K562 (cell line): ENCODE measurements around the gene IRF6. TPM values are rescaled to one million over a fixed set of nuclear protein-coding genes. Genes with fewer than 3 reads are reported as not detected.

Experiments used
- CBX3 ChIP-seq, 2 experiments: IDR thresholded peaks; 1 replicate in 1 of 2; 2 replicates in 1 of 2; pipeline ENCODE4 v1.6.1; 2012; ENCODE audit warnings: inconsistent platforms in 2 of 2, low read length in 2 of 2, borderline replicate concordance in 1 of 2, control low read depth in 1 of 2
- CEBPG ChIP-seq, 3 experiments: fragments of 200-800 bp in 1 of 3; sonication (Bioruptor generic) in 1 of 3; sonication (generic) in 1 of 3; formaldehyde crosslinking in 1 of 3; IDR thresholded peaks in 2 of 3; conservative IDR thresholded peaks in 1 of 3; 2 replicates each; pipeline versions ENCODE4 v1.6.1 to v1.8.0; 2016 to 2022; ENCODE audit warnings: missing compliant biosample characterization in 2 of 3, missing genetic modification characterization in 2 of 3, mild to moderate bottlenecking in 1 of 3, missing genetic modification reagents in 1 of 3
- GMEB1 ChIP-seq: fragments of 250-450 bp; sonication (Bioruptor Pico); IDR thresholded peaks from 2 replicates; pipeline ENCODE4 v1.4.0; 2020; ENCODE audit warnings: mild to moderate bottlenecking
- MCM5 ChIP-seq: fragments of 450-650 bp; IDR thresholded peaks from 2 replicates; pipeline ENCODE4 v1.6.1; 2016; ENCODE audit warnings: low read depth
- PTRF ChIP-seq: fragments of 450-650 bp; IDR thresholded peaks from 2 replicates; pipeline ENCODE4 v1.6.1; 2016; ENCODE audit warnings: mild to moderate bottlenecking, missing genetic modification characterization, missing compliant biosample characterization
- SMAD3 ChIP-seq: fragments of 450-650 bp; formaldehyde crosslinking; conservative IDR thresholded peaks from 2 replicates; pipeline ENCODE4 v1.4.0; 2020; ENCODE audit warnings: mild to moderate bottlenecking
- SMAD4 ChIP-seq: fragments of 250-450 bp; sonication (Bioruptor Pico); conservative IDR thresholded peaks from 2 replicates; pipeline ENCODE4 v1.8.0; 2021; ENCODE audit warnings: inconsistent platforms, mild to moderate bottlenecking, moderate library complexity
- VEZF1 ChIP-seq: fragments of 200-800 bp; sonication (Bioruptor generic); IDR thresholded peaks from 2 replicates; pipeline ENCODE4 v1.6.1; 2017; ENCODE audit warnings: missing genetic modification characterization, missing compliant biosample characterization
- ZNF398 ChIP-seq: fragments of 250-450 bp; sonication (Bioruptor Pico); IDR thresholded peaks from 2 replicates; pipeline ENCODE4 v1.8.0; 2021; ENCODE audit warnings: moderate library complexity, mild to moderate bottlenecking, inconsistent platforms
- ZNF584 ChIP-seq: fragments of 200-800 bp; sonication (Bioruptor generic); IDR thresholded peaks from 2 replicates; pipeline ENCODE4 v1.6.1; 2016; ENCODE audit warnings: low read depth, mild to moderate bottlenecking, missing genetic modification characterization, missing compliant biosample characterization
- ZNF586 ChIP-seq: fragments of 450-650 bp; formaldehyde crosslinking; conservative IDR thresholded peaks from 2 replicates; pipeline ENCODE4 v1.4.0; 2020; ENCODE audit warnings: mild to moderate bottlenecking, moderate library complexity
- polyA plus RNA-seq, 8 experiments: library from polyadenylated mRNA; depleted of rRNA in 4 of 8; stranded (reverse) in 5 of 8; unstranded in 3 of 8; fragments of >200 nt; fragmentation: Nextera tagmentation in 2 of 8; fragmentation: Illumina TruSeq in 1 of 8; extraction: Ambion mirVana in 2 of 8; extraction: Trizol in 1 of 8; gene quantifications; 2 replicates each; pipeline versions ENCODE4 v1.2.1 to v1.2.3, GENCODE V29; 2011 to 2014; ENCODE audit warnings: inconsistent platforms in 1 of 8, missing spikeins in 1 of 8
- total RNA-seq, 7 experiments: library from RNA; depleted of rRNA in 6 of 7; stranded (reverse); fragments of >200 nt in 6 of 7; fragmentation: Illumina TruSeq in 2 of 7; extraction: Trizol in 2 of 7; gene quantifications; 2 replicates each; pipeline versions ENCODE4 v1.2.1 to v1.2.3, GENCODE V29; 2011 to 2021; ENCODE audit warnings: low replicate concordance in 1 of 7
- TF ChIP-seq, protein P1 (sequence below), 2 experiments: fragments of 200-800 bp in 1 of 2; sonication (Bioruptor generic) in 1 of 2; sonication (generic) in 1 of 2; formaldehyde crosslinking in 1 of 2; IDR thresholded peaks in 1 of 2; conservative IDR thresholded peaks in 1 of 2; 2 replicates each; pipeline versions ENCODE4 v1.5.0 to v1.6.1; 2016 to 2020; ENCODE audit warnings: missing compliant biosample characterization in 1 of 2, missing genetic modification characterization in 1 of 2, missing genetic modification reagents in 1 of 2

IRF6 gene
- total and polyA plus RNA-seq, 9 of the 15 experiments (the other 6 are each of a cell fraction or from before 2014, with no cell fraction given): 0.03 to 0.65 (median 0.17) TPM

DNA sequence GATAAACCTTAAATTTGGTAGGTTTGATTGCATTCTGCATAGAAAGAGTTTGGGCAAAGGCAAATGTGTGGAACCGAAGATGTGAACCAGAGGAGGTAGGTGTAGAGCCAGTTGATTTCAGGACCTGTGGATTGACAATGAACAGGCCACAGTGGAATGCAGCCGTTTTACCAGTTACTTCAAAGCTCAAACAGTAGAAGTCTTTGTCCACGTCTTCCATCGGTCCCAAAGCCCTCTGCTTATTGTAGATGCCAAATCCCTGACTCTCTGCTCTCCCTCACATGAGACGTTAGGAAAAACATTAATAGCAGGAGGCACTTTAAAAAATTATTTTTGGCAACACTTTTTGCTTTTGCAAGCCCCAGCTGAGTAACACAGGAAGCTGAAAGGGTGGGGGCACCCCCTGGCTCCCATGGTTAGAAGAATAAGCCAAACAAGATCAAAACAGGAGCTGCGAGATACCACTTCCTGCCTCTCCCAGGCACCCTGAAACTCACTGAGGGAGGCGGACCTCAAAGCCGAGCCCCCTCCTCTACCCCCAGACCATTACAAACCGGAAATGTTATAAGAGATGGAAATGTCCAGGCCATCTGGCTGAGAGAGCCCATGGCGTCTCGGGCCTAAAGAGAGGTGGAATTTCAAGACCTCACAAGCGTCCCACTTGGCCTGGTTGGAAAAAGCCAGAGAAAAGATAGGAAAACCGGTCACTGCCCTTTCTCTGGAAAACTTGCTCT, 36.6 kb downstream of the IRF6 start (continued):
- no peak for TF ChIP-seq GMEB1
- 0 out of 2 replicates have a peak, but pooled peaks have one; percentile 28 for TF ChIP-seq SMAD4
- no peak for TF ChIP-seq MCM5
- TF ChIP-seq ZNF398: no peak
- TF ChIP-seq PTRF: no peak
- TF ChIP-seq, protein P1, sequence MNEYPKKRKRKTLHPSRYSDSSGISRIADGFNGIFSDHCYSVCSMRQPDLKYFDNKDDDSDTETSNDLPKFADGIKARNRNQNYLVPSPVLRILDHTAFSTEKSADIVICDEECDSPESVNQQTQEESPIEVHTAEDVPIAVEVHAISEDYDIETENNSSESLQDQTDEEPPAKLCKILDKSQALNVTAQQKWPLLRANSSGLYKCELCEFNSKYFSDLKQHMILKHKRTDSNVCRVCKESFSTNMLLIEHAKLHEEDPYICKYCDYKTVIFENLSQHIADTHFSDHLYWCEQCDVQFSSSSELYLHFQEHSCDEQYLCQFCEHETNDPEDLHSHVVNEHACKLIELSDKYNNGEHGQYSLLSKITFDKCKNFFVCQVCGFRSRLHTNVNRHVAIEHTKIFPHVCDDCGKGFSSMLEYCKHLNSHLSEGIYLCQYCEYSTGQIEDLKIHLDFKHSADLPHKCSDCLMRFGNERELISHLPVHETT (CRISPR knock-in tag; conservative IDR thresholded peaks at IDR 0.05 in 1 of 2, IDR thresholded peaks at IDR 0.05 in 1 of 2): peak in 1 of 2 experiments; percentile 70; a peak in 1 of 4 replicates
- TF ChIP-seq CEBPG (CRISPR knock-in tag; IDR thresholded peaks at IDR 0.05): no peak
- no peak for TF ChIP-seq CEBPG (tag; conservative IDR thresholded peaks at IDR 0.05 in 1 of 2, IDR thresholded peaks at IDR 0.05 in 1 of 2)
- TF ChIP-seq VEZF1: peak; percentile 84
- TF ChIP-seq ZNF584 (CRISPR knock-in tag): 0 out of 2 replicates have a peak, but pooled peaks have one; percentile 22
- TF ChIP-seq SMAD3: no peak
- no peak for TF ChIP-seq ZNF586
- TF ChIP-seq CBX3 (IDR thresholded peaks at IDR 0.05; ENCODE audit: borderline replicate concordance in 1 of 2, low read length in 2 of 2): no peak
